Measurements from ENCODE around the gene LRFN2.

DNA sequence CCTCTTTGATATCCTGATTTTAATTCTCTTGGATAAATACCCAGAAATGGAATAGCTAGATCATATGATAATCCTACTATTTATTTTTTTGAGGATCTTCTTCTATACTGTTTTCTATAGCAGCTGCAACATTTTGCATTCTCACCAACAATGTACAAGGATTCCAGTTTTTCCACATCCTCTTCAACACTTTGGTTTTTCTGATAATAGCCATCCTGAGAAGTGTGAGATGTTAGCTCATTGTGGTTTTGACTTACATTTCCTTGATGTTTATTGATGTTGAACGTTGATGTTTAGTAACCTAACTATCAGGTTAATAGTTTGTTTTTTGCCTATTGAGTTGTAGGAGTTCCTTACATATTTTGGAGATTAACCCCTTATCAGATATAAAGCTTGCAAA lies 217.3 kb downstream of the LRFN2 start:
- TF ChIP-seq CTCF (IDR thresholded peaks at IDR 0.05) (no peak), ZFX (IDR thresholded peaks at IDR 0.05; ENCODE audit: borderline replicate concordance) (no peak)

All from 22Rv1 (cell line).